K562 (cell line): Measurements from ENCODE around the gene MYRFL. TPM values are rescaled to one million over a fixed set of nuclear protein-coding genes. Genes with fewer than 3 reads are reported as not detected.

Experiments used
- ATAC-seq: fragments of 200-7000 bp; cut with Tn5 transposase; 3 replicates; pipeline ENCODE4 v1.9.1; 2020; ENCODE audit warnings: moderate library complexity
- BruUV-seq: library from RNA; stranded (reverse); fragments of 400-500 nt; replicated peaks from 2 replicates; lab custom pipeline; 2021; lab: Mats Ljungman, UMichigan
- CTCF ChIA-PET: fragments of 300-600 bp; formaldehyde crosslinking; extraction: SDS; loops from one replicate; lab custom pipeline; 2021; ENCODE audit warnings: low intra/inter-chr PET ratio; lab: Yijun Ruan, JAX
- POLR2A ChIA-PET: fragments of 300-600, 350-650 bp; sonication (Branson Sonifier 250); formaldehyde crosslinking; extraction: SDS; loops from one replicate; lab custom pipeline; 2021; ENCODE audit warnings: antibody characterized with exemption, inconsistent platforms; lab: Yijun Ruan, JAX
- DNase-seq, 4 experiments: peaks; one replicate each; pipeline versions ENCODE4 v3.0.0 to v3.0.0-alpha.2; 2011 to 2018; ENCODE audit warnings: low spot score in 3 of 4, mixed read lengths in 3 of 4; ENCODE audit errors: extremely low read depth in 1 of 4
- FAIRE-seq: peaks from 2 replicates; lab custom pipeline; 2011; peaks lifted over from hg19 to GRCh38; lab: Jason Lieb, UNC
- H2AFZ ChIP-seq: 2 replicates; pipeline ENCODE4 v1.6.0; 2011; ENCODE audit warnings: low read depth, low read length, control low read depth, inconsistent platforms
- H3K27ac ChIP-seq: fragments of 200-600 bp; 3 replicates; pipeline ENCODE4 v1.8.0; 2011; ENCODE audit warnings: low read depth, mild to moderate bottlenecking, control low read depth, inconsistent platforms, low read length, moderate library complexity, mixed read lengths; ENCODE audit errors: extremely low read depth
- H3K27me3 ChIP-seq, 2 experiments: fragments of 300-600 bp in 1 of 2; 2 replicates in 1 of 2; 3 replicates in 1 of 2; pipeline versions ENCODE4 v1.6.0 to v1.8.0; 2011; ENCODE audit warnings: inconsistent platforms in 2 of 2, low read length in 2 of 2, mild to moderate bottlenecking in 1 of 2, mixed read lengths in 1 of 2, moderate library complexity in 1 of 2; ENCODE audit not compliant: control insufficient read depth in 2 of 2, insufficient read depth in 2 of 2
- H3K36me3 ChIP-seq: fragments of 300-600 bp; 3 replicates; pipeline ENCODE4 v1.8.0; 2011; ENCODE audit warnings: mild to moderate bottlenecking, low read length, inconsistent platforms; ENCODE audit not compliant: control insufficient read depth, insufficient read depth
- H3K4me1 ChIP-seq, 2 experiments: fragments of 200-600 bp in 1 of 2; replicated peaks in 1 of 2; 2 replicates in 1 of 2; 3 replicates in 1 of 2; pipeline versions ENCODE4 v1.5.1 to v1.8.0; 2011; ENCODE audit warnings: inconsistent platforms in 2 of 2, low read length in 2 of 2, mild to moderate bottlenecking in 1 of 2, mixed read lengths in 1 of 2, moderate library complexity in 1 of 2; ENCODE audit not compliant: control insufficient read depth in 2 of 2, insufficient read depth in 2 of 2
- H3K4me2 ChIP-seq: 2 replicates; pipeline ENCODE4 v1.6.1; 2011; ENCODE audit warnings: low read length, control low read depth, inconsistent platforms, mixed read lengths; ENCODE audit not compliant: insufficient read depth
- H3K4me3 ChIP-seq: fragments of 200-600 bp; sonication (generic), shearing (Covaris generic); 2 replicates; pipeline ENCODE4 v1.5.1; 2016; ENCODE audit warnings: control low read depth, inconsistent platforms
- H3K79me2 ChIP-seq: fragments of 200-600 bp; 3 replicates; pipeline ENCODE4 v1.8.0; 2011; ENCODE audit warnings: low read length, inconsistent platforms; ENCODE audit not compliant: control insufficient read depth, insufficient read depth
- H3K9ac ChIP-seq, 2 experiments: 2 replicates each; pipeline versions ENCODE4 v1.6.0 to v1.6.1; 2011; ENCODE audit warnings: low read depth in 2 of 2, low read length in 2 of 2, control low read depth in 1 of 2, inconsistent platforms in 1 of 2, mild to moderate bottlenecking in 1 of 2, mixed read lengths in 1 of 2; ENCODE audit not compliant: insufficient read depth in 1 of 2
- H3K9me1 ChIP-seq: one replicate; pipeline ENCODE4 v1.6.0; 2011; ENCODE audit warnings: inconsistent platforms, mild to moderate bottlenecking, low read length, moderate library complexity; ENCODE audit not compliant: control insufficient read depth, insufficient read depth
- H3K9me3 ChIP-seq: replicated peaks from 2 replicates; pipeline ENCODE4 v1.5.1; 2011; ENCODE audit warnings: low read depth, low read length, inconsistent platforms; ENCODE audit not compliant: control insufficient read depth, insufficient read depth
- H4K20me1 ChIP-seq: replicated peaks from 2 replicates; pipeline ENCODE4 v1.6.1; 2011; ENCODE audit warnings: low read length, inconsistent platforms, mixed read lengths; ENCODE audit not compliant: control insufficient read depth, insufficient read depth
- BRF1 ChIP-seq: IDR thresholded peaks from 3 replicates; pipeline ENCODE4 v1.6.1; 2011; ENCODE audit warnings: borderline replicate concordance, mild to moderate bottlenecking; ENCODE audit not compliant: insufficient read length; ENCODE audit errors: extremely low read depth
- ESRRA ChIP-seq: fragments of 450-650 bp; IDR thresholded peaks from 2 replicates; pipeline ENCODE4 v1.6.1; 2014; ENCODE audit warnings: low read depth, mild to moderate bottlenecking, moderate library complexity, borderline replicate concordance
- FOXK2 ChIP-seq, 2 experiments: fragments of 450-650 bp; IDR thresholded peaks in 1 of 2; conservative IDR thresholded peaks in 1 of 2; 2 replicates each; pipeline ENCODE4 v1.6.1; 2016; ENCODE audit warnings: low read depth in 2 of 2, mild to moderate bottlenecking in 1 of 2
- GTF2F1 ChIP-seq: IDR thresholded peaks from 2 replicates; pipeline ENCODE4 v1.6.1; 2011; ENCODE audit warnings: low read depth, low read length, improper control_type of control experiment
- HMGXB4 ChIP-seq: sonication (generic); formaldehyde crosslinking; IDR thresholded peaks from 2 replicates; pipeline ENCODE4 v1.8.1; 2023; ENCODE audit warnings: mild to moderate bottlenecking, missing genetic modification reagents
- HNRNPL ChIP-seq: fragments of 200-400 bp; formaldehyde crosslinking; IDR thresholded peaks from 2 replicates; pipeline ENCODE4 v1.6.1; 2017; ENCODE audit warnings: low read depth, mild to moderate bottlenecking, low read length
- KLF6 ChIP-seq: fragments of 250-450 bp; sonication (Bioruptor Pico); IDR thresholded peaks from 2 replicates; pipeline ENCODE4 v1.4.0; 2020; ENCODE audit warnings: mild to moderate bottlenecking, moderate library complexity, borderline replicate concordance
- NR2C2 ChIP-seq, 2 experiments: fragments of 200-800 bp in 1 of 2; sonication (Bioruptor generic) in 1 of 2; sonication (generic) in 1 of 2; formaldehyde crosslinking in 1 of 2; IDR thresholded peaks; 2 replicates each; pipeline versions ENCODE4 v1.6.1 to v1.8.0; 2016 to 2022; ENCODE audit warnings: mild to moderate bottlenecking in 1 of 2, missing compliant biosample characterization in 1 of 2, missing genetic modification characterization in 1 of 2, missing genetic modification reagents in 1 of 2
- NUFIP1 ChIP-seq: fragments of 450-650 bp; IDR thresholded peaks from 2 replicates; pipeline ENCODE4 v1.6.1; 2018; ENCODE audit not compliant: partially characterized antibody
- PATZ1 ChIP-seq: fragments of 250-450 bp; sonication (Bioruptor Pico); IDR thresholded peaks from 2 replicates; pipeline ENCODE4 v1.5.0; 2020; ENCODE audit warnings: mild to moderate bottlenecking, borderline replicate concordance
- POLR3A ChIP-seq: IDR thresholded peaks from 2 replicates; pipeline ENCODE4 v1.6.1; 2011; ENCODE audit warnings: borderline replicate concordance, mild to moderate bottlenecking, moderate library complexity; ENCODE audit not compliant: insufficient read length, insufficient read depth; ENCODE audit errors: extremely low read depth
- RHOXF2B ChIP-seq: fragments of 250-450 bp; sonication (Bioruptor Pico); conservative IDR thresholded peaks from 2 replicates; pipeline ENCODE4 v1.5.1; 2021
- XRCC4 ChIP-seq: IDR thresholded peaks from one replicate; pipeline ENCODE4 v1.6.1; 2011; ENCODE audit not compliant: insufficient read depth, insufficient read length; ENCODE audit errors: extremely low read depth
- ZNF140 ChIP-seq: fragments of 250-450 bp; sonication (Bioruptor Pico); IDR thresholded peaks from 2 replicates; pipeline ENCODE4 v1.8.0; 2021; ENCODE audit warnings: moderate library complexity, mild to moderate bottlenecking, inconsistent platforms
- ZNF212 ChIP-seq: fragments of 450-650 bp; formaldehyde crosslinking; IDR thresholded peaks from 2 replicates; pipeline ENCODE4 v1.4.0; 2020; ENCODE audit warnings: mild to moderate bottlenecking
- WGBS: fragments of 100-300 bp; shearing (Covaris generic); methylation state at CpG from one replicate; pipeline ENCODE4 v1.1.6; 2016; ENCODE audit warnings: low coverage, mixed read lengths; ENCODE audit not compliant: insufficient coverage; ENCODE audit errors: missing lambda C conversion rate; 5-methylcytosine and 5-hydroxymethylcytosine counted together
- in situ Hi-C: fragments of 300-500 bp; cut with MboI; formaldehyde crosslinking; loops from 4 replicates; pipeline ENCODE4 v1.15.0; 2018; ENCODE audit warnings: inconsistent platforms, mixed read lengths
- intact Hi-C: fragments of 100-400 bp; cut with micrococcal nuclease; formaldehyde crosslinking; loops from 2 replicates; pipeline ENCODE4 v1.14.2; 2022
- polyA plus RNA-seq, 8 experiments: library from polyadenylated mRNA; depleted of rRNA in 4 of 8; stranded (reverse) in 5 of 8; unstranded in 3 of 8; fragments of >200 nt; fragmentation: Nextera tagmentation in 2 of 8; fragmentation: Illumina TruSeq in 1 of 8; extraction: Ambion mirVana in 2 of 8; extraction: Trizol in 1 of 8; gene quantifications; 2 replicates each; pipeline versions ENCODE4 v1.2.1 to v1.2.3, GENCODE V29; 2011 to 2014; ENCODE audit warnings: inconsistent platforms in 1 of 8, missing spikeins in 1 of 8
- total RNA-seq, 7 experiments: library from RNA; depleted of rRNA in 6 of 7; stranded (reverse); fragments of >200 nt in 6 of 7; fragmentation: Illumina TruSeq in 2 of 7; extraction: Trizol in 2 of 7; gene quantifications; 2 replicates each; pipeline versions ENCODE4 v1.2.1 to v1.2.3, GENCODE V29; 2011 to 2021; ENCODE audit warnings: low replicate concordance in 1 of 7

The MYRFL gene
- total and polyA plus RNA-seq, 9 of the 15 experiments (the other 6 are each of a cell fraction or from before 2014, with no cell fraction given): not detected

GRCh38 chr12:69904777-69905176 is 79.8 kb downstream of the MYRFL start:
- in situ Hi-C loops (no loop called here), intact Hi-C loops (loop anchor here (5.0 to 10.0 kb wide), 2 partner anchors 450 to 818 kb away; no protein-coding TSS in a partner anchor)
- H3K9me1 ChIP-seq: no peaks in the 10 kb centered on the region
- H3K27me3 ChIP-seq: peaks cover 0 to 4% of the 10 kb centered on the region in 2 experiments; a peak in 1 of 5 replicates
- no peaks in the 10 kb centered on the region for H3K4me1 ChIP-seq
- no peaks in the 10 kb centered on the region for H4K20me1 ChIP-seq
- no TSS peak for BruUV-seq
- no peaks in the 10 kb centered on the region for H3K79me2 ChIP-seq
- POLR2A ChIA-PET: interaction anchor here (0.7 to 0.9 kb wide), 3 partner anchors 13 to 804 kb away, joined by 3 read pairs; no protein-coding TSS in a partner anchor
- no peak for FAIRE-seq
- H3K4me3 ChIP-seq: no peak overlapping the region
- 6% methylated on average over 1 of the region's 1 CpG for WGBS
- H3K4me2 ChIP-seq: no peak overlapping the region
- no peak overlapping the region for H3K27ac ChIP-seq
- H3K36me3 ChIP-seq: no peaks in the 10 kb centered on the region
- no peak for DNase-seq
- ATAC-seq: no peak
- CTCF ChIA-PET: no interaction called here
- TF ChIP-seq GTF2F1 (no peak), BRF1 (no peak), HNRNPL (no peak), XRCC4 (no peak), RHOXF2B (no peak), KLF6 (CRISPR knock-in tag) (no peak), HMGXB4 (CRISPR knock-in tag) (no peak), NUFIP1 (no peak), NR2C2 (CRISPR knock-in tag; IDR thresholded peaks at IDR 0.05) (no peak), NR2C2 (tag; IDR thresholded peaks at IDR 0.05) (no peak), POLR3A (no peak), PATZ1 (CRISPR knock-in tag) (no peak), FOXK2 (conservative IDR thresholded peaks at IDR 0.05 in 1 of 2, IDR thresholded peaks at IDR 0.05 in 1 of 2; ENCODE audit: low read depth in 2 of 2) (no peak), ZNF212 (CRISPR knock-in tag) (no peak), ZNF140 (CRISPR knock-in tag) (no peak), ESRRA (no peak)
- no peak overlapping the region for H3K9ac ChIP-seq
- no peak overlapping the region for H2AFZ ChIP-seq
- H3K9me3 ChIP-seq: no peaks in the 10 kb centered on the region
